Umbilical cord (tissue), 2 donors: ENCODE data around the gene DNAJC22. TPM values are rescaled to one million over a fixed set of nuclear protein-coding genes. Genes with fewer than 3 reads are reported as not detected.
"Not testable (repeated sequence)": the region's sequence is repeated elsewhere in the genome, so short reads cannot be mapped to it uniquely, and the experiment has no call there.

Experiments used
- DNase-seq: peaks from one replicate; pipeline ENCODE4 v3.0.0-alpha.2; 2015; ENCODE audit warnings: low spot score
- total RNA-seq: library from RNA; depleted of rRNA; stranded (reverse); fragments of >200 nt; gene quantifications from one replicate; pipeline ENCODE4 v1.2.3, GENCODE V29; 2014; ENCODE audit warnings: low replicate concordance; ENCODE audit not compliant: insufficient read depth

The DNAJC22 gene
- total RNA-seq, 1 donor from 2014 or later: 5.1 TPM

GRCh38 chr12:49370539-49370938 is 23.9 kb downstream of the DNAJC22 start:
- no peak for DNase-seq

DNA sequence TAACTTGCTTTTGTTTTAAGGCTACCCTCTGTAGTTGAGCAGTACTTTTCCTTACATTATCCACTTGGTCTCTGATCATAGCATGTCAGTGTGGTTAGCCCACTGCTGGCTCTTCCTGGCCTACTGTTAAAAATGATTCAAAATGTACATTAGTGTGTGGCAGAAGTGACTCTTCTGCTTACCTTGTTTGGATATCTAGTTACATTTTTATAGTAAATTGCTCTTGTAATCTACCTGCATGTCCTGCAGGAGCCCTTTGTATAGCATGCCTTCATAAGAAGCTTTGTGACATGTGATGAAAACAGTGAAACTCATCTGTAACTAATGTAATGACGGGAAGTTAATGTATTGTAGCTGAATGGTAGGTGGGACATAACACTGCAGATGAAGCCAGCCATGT is 28.7 kb downstream of the DNAJC22 start:
- no peak for DNase-seq

- DNase-seq: no peak
These were observed 30.7 kb downstream of the DNAJC22 start for GRCh38 chr12:49377386-49377785.

- DNase-seq: not testable (repeated sequence)
These were observed 33.5 kb downstream of the DNAJC22 start for GRCh38 chr12:49380184-49380583.

DNA sequence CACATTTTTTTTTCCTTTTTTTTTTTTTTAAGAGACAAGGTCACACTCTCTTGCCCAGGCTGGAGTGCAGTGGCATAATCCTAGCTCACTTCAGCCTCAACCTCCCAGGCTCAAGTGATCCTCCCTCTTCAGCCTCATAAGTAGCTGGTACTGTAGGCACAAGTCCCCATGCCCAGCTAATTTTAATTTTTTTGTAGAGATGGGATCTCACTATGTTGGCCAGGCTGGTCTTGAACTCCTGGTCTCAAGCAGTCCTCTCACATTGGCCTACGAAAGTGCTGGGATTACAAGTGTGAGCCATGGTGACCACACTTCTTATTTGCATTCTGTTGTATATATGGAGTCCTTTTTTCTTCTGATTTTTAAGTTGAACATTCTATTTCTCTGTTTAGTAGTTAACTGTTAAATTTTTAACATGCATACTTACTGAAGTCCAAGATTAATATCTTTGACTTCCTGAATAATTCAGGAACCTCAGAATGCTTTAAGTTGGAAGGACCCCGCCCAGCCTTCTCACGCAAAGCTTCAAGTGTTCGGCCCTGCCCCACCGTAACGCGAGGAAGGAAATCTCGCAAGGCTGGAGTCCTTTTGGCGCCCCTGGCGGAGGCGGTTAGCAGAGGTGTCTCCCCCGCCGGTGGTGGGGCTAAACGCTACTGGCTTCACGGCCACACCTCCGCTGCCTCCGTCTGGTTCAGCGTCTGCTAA is 42.1 kb downstream of the DNAJC22 start:
- no peak for DNase-seq

DNA sequence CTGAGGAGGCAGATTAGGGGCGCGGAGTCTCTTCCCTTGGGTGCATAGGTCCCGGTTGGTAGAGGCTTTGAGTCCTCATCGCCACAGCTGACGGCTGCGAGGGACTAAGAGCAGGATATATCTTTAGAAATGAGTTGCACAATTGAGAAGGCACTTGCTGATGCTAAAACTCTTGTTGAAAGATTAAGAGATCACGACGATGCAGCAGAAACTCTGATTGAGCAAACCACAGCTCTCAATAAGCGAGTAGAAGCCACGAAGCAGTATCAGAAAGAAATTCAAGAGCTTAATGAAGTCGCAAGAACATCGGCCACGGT is 42.7 kb downstream of the DNAJC22 start:
- no peak for DNase-seq

DNA sequence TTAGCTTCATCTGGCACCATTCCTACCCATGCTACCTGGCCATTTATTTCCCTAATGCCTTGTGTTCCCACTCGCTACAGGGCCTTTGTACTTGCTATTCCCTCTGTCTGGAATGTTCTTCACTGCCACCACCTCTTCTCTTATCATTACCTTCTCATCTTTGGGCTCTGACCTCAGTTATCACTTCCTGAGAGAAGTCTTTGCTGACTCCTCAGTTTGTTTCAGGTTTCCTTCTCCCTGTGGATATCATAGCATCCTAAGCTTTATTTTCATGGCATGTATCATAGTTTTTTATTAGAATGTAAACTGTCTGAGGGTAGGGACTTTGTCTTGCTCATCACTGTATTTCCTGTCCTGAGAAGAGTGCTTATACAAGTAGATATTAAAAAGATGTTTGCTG is 50.3 kb downstream of the DNAJC22 start:
- no peak for DNase-seq

GRCh38 chr12:49400304-49400703 is 53.6 kb downstream of the DNAJC22 start:
- DNase-seq: no peak

Other genes starting within 250 kb of the DNAJC22 start
- 64.8 TPM for gene LMBR1L, start 236.0 kb upstream of the DNAJC22 start, total RNA-seq
- 560 TPM for gene TUBA1B, start 215.5 kb upstream of the DNAJC22 start, total RNA-seq
- 562 TPM for gene TUBA1A, start 157.8 kb upstream of the DNAJC22 start, total RNA-seq
- gene TUBA1C, start 81.8 kb upstream of the DNAJC22 start, total RNA-seq: 64.3 TPM
- gene PRPH, start 51.7 kb upstream of the DNAJC22 start, total RNA-seq: 0.72 TPM
- 6.3 TPM for gene TROAP, start 23.6 kb upstream of the DNAJC22 start, total RNA-seq
- gene C1QL4, start 9.7 kb upstream of the DNAJC22 start, total RNA-seq: 1.4 TPM
- gene SPATS2, start 20.6 kb downstream of the DNAJC22 start, total RNA-seq: 12.3 TPM
- gene KCNH3, start 192.1 kb downstream of the DNAJC22 start, total RNA-seq: 0.24 TPM
- 36.8 TPM for gene MCRS1, start 221.3 kb downstream of the DNAJC22 start, total RNA-seq